Measurements from ENCODE around the gene FIGNL1.

DNA sequence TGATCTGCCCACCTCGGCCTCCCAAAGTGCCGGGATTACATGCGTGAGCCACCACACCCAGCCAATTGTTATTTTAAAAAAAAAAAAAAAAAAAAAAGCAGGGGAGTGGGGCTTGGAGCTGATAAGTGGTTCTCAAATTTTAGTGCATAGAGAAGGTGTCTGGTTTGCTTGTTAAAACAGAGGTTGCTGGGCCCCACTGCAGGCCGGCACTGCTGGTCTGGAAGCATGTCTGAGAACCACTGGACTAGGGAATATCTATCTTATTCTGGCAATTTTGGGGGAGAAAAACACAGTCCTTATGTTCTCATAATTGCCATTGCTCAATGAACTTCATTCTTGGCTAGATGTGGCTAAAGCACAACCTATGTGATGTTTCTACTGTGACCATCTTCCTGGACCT is 19.0 kb upstream of the FIGNL1 start:
- TF ChIP-seq, protein P1, sequence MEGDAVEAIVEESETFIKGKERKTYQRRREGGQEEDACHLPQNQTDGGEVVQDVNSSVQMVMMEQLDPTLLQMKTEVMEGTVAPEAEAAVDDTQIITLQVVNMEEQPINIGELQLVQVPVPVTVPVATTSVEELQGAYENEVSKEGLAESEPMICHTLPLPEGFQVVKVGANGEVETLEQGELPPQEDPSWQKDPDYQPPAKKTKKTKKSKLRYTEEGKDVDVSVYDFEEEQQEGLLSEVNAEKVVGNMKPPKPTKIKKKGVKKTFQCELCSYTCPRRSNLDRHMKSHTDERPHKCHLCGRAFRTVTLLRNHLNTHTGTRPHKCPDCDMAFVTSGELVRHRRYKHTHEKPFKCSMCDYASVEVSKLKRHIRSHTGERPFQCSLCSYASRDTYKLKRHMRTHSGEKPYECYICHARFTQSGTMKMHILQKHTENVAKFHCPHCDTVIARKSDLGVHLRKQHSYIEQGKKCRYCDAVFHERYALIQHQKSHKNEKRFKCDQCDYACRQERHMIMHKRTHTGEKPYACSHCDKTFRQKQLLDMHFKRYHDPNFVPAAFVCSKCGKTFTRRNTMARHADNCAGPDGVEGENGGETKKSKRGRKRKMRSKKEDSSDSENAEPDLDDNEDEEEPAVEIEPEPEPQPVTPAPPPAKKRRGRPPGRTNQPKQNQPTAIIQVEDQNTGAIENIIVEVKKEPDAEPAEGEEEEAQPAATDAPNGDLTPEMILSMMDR (IDR thresholded peaks at IDR 0.05) = no peak
- TF ChIP-seq POLR2A (IDR thresholded peaks at IDR 0.05) = no peak

Data from lower leg skin (tissue), 3 donors.